Measurements from ENCODE around the gene IL27RA.

Gene IL27RA

DNA sequence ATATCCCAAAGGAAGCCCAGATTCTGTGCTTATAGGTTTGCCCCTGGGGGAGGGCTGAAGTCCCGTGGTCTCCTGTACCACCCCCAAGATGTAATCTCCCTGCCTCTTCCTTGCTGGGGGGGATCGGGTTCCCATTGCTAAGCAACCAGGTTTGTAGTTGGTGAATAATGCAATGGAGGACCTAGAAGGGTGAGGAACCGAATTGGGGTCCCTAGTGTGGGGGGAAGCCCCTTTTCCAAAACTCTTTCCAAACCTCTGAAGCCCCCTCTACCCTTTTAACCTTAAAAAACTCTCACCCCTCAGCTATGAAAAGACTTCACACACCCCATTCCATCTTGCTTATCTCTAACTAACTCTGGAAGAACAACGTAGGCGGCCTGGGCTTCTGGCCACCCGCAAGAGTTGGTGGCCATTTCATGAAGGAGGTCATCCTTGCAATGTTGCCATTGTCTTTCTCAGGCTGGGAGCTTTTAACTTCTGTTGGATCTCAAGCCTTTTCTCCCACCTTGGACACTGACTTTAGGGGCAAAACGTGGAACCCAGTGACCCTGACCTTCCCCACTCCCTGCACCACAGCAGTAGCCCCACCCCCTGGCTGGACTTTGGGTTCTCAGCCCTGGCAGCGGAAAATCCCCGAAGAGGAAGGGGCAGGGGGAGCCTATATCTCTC lies 29.7 kb downstream of the IL27RA start:
- no peak for DNase-seq

DNA sequence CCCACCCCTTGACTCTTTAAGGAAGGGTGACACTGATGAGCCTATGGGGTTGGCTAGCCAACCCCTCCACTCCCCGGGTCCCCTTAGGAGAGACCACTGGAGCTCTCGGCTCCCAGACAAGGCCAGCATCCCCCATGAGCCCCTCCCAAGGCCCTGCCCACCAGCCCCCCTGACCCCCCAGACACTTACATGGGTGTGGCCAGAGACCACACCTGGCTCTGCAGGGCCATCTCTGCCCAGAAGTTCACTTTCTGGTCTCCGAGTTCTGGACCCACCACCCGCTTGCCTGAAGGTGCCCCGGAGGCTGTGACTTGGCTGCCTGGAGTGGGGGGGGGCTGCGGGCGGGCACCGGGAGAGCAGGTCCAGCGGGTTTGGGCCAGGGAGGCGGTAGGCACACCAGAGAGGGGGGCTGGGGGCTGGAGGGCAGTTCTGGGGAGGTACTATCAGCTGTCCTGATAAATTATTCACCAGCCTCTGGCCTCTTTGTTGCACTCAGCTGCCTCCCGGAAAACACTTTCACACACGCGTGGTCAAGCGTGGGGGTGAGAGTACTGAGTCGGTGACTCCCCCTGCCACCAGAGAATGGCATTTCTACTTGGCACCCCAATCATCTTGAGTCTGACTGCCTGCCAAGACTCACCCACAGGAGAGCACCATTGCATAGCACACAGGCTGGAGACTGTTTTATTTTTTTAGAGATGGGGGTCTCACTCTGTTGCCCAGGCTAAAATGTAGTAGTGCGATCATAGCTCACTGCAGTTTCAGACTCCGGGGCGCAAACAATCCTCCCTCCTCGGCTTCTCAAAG lies 30.4 kb downstream of the IL27RA start, which contains the start of gene PALM3:
TSS of gene PALM3 (minus strand) at position 326 of the 807 bp plus-strand sequence. CDS start at position 230, 96 bp downstream.
- no peak for DNase-seq

DNA sequence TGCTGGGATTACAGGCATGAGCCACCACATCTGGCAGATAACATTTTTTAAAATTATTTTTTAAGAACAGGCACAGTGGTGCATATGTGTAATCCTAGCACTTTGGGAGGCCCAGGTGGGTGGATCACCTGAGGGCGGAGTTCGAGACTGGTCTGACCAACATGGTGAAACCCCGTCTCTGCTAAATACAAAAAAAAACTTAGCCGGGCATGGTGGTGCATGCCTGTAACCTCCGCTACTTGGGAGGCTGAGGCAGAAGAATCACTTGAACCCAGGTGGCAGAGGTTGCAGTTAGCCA lies 30.9 kb downstream of the IL27RA start:
- no peak for DNase-seq

DNA sequence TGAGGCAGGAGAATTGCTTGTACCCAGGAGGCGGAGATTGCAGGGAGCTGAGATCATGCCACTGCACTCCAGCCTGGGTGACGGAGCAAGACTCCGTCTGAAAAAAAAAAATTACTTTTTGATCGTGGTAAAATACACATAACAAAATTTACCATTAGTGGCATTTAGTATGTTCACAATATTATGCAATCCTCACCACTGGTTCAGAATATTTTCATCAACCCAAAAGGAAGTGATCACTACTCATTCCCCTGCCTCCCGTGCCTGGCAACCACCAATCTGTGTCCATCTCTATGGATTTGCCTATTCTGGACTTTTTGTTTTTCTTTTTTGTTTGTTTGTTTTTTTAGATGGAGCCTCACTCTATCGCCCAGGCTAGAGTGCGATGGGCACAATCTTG lies 31.5 kb downstream of the IL27RA start:
- peak; percentile 20 for DNase-seq

DNA sequence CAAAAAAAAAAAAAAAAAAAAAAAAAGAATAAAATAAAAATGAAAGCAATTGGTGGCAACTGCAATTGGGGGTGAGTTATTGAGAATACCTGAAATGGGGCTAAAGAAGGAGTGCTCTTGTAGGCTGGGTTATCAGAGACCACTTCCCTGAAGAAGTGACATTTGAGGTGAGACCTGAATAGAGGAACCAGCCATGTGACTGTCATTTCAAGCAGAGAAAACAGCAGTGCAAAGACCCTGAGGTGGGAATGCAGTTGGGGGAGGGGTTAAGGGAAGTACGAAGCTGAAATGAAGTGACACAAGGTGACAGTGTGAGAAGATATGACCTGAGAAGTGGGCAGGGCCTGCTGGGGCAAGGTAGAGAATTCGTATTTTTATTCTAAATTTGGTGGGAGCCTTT lies 34.6 kb downstream of the IL27RA start:
- DNase-seq: no peak

DNA sequence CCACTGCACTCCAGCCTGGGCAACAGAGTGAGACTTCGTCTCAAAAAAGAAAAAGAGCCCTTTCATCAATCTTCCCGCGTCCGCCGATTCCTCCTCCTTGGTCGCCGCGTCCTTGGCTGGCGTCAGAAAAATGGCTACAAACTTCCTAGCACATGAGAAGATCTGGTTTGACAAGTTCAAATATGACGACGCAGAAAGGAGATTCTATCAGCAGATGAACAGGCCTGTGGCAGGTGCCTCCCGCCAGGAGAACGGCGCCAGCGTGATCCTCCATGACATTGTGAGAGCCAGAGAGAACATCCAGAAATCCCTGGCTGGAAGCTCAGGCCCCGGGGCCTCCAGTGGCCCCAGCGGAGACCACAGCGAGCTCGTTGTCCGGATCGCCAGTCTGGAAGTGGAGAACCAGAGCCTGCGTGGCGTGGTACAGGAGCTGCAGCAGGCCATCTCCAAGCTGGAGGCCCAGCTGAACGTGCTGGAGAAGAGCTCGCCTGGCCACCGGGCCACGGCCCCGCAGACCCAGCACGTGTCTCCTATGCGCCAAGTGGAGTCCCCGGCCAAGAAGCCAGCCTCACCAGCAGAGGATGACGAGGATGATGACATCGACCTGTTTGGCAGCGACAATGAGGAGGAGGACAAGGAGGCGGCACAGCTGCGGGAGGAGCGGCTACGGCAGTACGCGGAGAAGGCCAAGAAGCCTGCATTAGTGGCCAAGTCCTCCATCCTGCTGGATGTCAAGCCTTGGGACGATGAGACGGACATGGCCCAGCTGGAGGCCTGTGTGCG lies 38.9 kb downstream of the IL27RA start:
- no peak for DNase-seq

DNA sequence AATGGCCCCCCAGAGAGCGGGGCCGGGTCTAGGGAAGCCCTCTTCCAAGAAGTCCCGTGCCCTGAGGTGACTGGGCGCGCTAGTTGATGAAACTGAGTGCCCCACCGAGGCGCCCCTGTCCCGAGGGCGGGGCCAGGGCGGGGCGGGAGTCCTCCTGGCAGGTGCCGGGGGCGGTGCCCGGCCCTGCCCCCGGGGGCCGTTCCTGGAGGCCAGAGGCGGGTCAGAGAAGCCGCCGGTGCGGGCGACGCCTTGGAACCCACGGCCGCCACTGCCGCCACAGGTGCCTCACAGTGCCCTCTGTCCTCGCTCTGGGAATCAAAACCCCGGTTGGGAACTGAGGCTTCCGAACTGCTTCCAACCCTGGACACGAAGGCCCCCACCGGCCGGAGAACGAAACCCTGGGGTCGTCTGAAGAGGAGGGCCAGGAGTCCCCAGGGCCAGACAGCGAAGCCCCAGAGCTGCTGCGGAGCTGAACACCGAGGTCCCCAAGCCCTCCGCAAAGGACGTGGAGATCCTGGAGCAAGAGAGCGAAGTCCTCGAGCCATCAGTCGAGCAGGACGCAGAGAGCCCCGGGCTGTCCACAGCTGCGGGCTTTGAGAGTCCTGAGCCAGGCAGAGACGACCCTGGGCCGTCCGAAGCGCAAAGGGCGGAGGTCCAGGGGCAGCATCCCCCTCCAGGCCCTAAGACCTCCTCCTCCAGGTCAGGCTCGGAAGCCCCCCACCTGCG lies 41.1 kb downstream of the IL27RA start, which contains the start of gene MISP3:
TSS of gene MISP3 (plus strand) at position 252 of the 726 bp plus-strand sequence. CDS start 524 bp downstream, outside the sequence.
- no peak for DNase-seq

DNA sequence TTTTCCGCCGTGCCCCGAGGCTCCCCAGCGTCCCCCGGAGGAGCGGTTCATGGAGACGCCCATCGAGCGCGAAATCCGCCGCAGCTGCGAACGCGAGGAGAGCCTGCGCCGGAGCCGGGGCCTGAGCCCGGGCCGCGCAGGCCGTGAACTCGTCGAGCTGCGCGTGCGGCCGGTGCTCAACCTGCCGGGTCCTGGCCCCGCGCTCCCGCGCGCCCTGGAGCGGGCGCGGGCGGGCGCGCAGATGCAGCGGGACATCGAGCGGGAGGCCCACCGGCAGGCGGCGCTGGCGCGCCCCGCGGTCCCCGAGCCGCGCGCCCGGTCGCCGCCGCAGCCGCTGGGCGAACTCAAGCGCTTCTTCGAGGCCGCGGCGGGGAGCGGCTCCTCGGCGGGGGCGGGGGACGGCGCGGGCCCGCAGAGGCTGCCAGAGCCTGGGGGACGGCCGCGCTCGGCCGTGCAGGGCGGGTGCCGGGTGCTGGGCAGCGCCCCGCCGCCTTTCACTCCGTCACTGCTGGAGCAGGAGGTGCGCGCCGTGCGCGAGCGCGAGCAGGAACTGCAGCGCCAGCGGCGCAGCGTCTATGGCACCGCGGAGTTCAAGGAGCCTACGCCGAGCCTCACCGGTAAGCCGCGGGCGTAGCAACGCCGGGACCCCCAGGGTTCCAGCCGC lies 41.8 kb downstream of the IL27RA start:
- peak; percentile 71 for DNase-seq

DNA sequence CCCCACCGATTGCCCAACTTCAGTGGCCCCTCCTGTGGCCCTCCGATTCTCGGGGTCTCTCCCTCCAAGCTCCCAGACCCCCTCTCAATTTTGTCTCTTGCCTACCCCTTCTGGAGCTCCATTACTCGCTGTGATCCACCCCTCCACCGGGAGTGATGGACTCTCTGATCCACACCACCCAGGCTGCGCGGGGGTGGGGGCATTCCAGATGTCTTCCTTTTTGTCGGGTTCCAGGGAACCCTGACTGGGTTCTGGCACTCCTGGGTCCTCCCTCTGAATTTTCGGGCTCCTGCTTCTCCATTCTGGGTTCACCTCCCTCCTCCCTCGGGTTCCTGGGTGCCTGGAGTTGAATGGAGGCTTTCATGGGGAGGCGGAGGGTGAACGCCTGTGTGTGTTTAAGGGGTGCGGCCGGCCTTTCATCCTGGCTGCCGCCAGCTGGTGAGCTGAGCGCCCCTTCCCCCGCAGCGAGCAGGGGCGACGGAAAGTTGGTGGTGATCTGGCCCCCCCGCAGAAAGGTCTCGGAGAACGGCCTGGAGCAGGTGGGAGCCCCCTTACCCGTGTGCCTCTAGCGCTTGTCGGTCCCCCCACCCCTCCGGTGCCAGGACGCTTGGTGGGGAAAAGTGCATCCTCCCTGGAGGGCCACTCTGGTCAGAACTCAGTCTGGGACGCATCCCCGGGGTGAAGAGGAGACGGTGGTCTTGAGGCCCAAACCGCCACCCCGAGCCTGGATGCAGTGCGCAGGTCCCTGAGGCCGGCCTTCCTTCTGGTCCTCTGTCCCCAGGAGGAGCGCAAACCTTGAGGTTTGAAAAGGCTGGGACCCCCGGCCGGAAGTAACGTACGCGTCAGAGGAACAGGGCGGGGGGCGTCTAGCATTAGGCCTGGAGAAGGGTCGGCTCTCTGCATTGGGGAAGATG lies 42.6 kb downstream of the IL27RA start:
- DNase-seq: no peak

DNA sequence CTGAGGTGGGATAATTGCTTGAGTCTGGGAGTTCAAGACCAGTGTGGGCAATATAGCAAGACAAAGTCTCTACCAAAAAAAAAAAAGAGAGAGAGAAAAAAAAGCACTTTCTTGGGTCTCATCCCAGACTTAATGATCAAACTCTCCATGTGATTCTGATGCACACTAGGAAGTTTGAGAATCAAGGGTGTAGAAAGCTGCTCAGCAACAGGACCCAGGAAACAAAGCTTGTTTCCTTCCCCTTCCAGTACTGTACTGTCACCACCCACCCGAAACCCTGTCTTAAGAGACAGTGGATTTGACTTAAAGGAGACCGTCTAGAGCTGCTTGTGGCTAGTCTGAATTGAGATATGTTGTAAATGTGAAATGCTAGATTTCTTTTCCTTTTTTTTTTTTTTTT lies 46.8 kb downstream of the IL27RA start:
- DNase-seq: no peak

DNA sequence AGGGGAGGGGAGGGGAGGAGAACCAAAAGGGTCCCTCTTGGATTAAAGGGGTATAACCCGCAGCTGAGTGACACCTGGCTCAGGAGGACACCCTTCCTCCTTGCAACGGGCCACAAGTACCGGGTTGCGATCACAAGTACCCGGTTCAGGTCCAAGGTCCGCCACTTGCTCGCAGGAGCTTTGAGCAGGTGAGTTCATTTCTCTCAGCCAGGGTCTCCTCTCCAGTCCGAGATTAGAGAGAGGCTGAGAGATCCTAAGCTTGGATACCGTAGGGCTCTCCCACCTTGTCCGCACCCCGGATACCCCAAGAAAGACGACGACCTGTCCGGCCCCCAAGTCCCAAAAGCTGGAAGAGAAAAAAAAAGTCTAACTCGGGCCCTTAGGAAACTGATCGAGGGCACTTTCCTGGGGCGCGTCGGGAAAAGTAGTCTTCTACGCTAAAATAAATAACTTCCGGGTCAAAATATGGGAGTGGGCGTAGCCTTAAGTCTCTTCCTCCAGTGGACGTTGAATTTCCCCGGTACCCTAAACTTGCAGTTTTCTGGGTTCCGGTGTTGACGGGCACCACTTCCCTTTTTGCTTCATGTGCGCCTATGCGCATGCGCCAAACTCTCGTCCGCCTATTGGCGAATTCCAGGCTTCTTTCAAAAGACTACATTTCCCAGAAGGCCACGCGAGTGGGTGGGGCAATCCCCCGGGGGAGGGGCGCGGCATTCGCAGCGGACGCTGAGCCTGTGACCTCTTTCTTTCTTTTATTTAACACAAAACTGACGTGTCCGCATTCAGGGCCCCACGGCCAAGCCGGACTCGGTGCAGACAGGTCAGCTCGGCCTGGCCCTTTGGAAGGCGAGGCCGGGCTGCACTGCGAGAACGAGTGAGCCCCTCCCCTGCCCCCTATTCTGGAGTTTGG lies 49.6 kb downstream of the IL27RA start:
- peak; percentile 99 for DNase-seq

DNA sequence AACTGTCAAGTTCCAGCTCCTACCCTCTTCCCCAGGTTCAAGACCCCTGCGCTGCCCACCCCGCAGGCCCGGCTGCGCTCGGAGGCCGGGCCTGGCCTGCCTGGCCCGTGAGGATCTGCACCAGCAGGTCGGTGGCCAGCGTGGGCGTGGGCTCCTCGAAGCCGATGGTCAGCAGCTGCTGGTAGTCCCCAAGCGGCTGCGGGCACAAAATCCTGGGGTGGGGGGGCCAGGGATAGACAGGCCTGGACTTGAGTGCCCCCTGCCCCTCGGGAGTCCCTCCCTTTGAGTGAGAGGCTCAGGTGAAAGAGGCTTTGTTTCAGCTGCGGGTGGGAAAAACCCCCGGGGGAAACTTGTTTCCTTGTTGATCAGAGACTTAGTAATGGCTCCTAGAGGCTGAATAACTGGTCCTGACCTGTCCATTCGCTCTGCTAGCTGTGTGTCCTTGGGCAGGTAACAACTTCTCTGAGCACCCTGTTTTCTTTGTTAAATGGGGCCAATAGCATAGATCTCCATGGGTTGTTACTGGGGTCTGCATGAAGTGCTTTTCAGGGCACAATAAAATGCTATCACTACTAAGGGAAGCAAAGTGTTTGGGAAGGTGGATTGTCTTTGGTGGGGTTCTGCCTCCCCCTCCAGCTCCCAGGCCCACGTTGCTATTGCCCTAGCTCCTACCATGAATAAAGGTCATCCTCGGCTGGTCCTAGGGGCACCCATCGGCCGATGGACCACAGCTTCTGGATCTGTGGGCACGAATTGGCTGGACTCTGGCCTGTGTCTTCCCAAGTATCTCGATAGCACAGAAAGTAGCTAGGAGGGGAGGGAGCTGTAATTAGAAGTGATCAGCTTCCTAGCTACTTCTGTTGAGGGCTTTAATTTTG lies 50.5 kb downstream of the IL27RA start:
- no peak for DNase-seq

DNA sequence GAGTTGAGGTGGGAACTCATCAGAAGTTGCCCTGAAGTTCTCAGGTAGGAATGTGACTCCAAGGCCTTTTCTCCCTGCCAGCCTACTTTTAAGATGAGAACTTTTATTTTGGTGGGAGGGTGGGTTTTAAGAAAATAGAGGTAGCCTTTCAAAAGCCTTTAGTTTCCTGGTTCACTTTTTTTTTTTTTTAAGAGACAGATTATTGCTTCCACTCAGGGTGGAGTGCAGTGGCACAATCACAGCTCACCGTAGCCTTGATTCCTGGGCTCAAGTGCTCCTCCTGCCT lies 51.1 kb downstream of the IL27RA start:
- no peak for DNase-seq

DNA sequence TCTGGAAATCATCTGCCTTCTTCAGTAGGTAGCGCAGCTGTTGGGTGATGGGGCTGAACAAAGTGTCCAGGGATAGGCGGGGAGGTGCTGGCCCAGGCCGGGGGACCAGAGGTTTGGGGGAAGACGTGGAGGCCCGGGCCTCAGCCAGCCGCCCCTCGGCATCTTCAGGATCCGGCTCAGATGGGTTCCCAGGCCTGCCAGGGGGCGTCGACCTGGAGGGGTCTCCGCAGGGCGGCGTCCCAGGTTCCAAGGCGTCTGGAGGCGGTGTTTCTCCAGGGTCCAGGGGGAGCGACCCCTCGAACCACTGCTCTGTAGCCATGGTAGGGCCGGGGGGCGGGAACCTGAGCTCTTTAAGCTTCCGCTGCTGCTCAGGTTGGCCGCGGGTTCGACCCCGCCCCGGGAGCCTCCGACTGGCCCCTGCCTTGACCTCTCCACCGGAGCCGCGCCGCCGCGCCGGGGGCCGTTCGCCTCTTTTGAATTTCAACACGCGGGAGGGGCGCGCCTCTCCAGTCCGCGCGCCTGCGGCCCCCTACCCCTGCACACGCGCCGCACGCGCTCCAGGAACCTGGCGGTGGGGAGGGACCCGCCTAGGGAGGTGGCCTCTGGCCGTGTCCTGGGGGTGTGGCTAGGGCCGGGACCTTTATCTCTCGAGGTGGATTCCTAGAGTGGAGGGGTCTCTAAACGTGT lies 53.9 kb downstream of the IL27RA start, which contains the start of gene C19orf67:
TSS of gene C19orf67 (minus strand) at position 475 of the 687 bp plus-strand sequence. CDS start at position 319, 156 bp downstream.
- no peak for DNase-seq

DNA sequence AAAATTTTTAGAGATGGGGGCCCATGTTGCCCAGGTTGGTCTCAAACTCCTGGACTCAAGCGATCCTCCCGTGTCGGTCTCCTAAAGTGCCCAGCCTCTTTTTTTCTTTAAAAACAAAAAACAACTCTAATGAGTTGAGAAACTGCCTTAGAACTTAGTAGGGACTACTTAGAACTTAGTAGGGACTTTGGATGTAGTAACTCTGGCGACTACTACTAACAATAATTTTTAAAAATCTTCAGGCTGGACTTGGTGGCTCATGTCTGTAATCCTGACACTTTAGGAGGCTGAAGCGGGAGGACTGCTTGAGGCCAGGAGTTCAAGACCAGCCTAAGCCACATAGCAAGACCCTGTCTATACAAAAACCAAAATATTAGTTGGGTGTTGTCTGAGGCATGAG lies 54.5 kb downstream of the IL27RA start:
- DNase-seq: no peak

DNA sequence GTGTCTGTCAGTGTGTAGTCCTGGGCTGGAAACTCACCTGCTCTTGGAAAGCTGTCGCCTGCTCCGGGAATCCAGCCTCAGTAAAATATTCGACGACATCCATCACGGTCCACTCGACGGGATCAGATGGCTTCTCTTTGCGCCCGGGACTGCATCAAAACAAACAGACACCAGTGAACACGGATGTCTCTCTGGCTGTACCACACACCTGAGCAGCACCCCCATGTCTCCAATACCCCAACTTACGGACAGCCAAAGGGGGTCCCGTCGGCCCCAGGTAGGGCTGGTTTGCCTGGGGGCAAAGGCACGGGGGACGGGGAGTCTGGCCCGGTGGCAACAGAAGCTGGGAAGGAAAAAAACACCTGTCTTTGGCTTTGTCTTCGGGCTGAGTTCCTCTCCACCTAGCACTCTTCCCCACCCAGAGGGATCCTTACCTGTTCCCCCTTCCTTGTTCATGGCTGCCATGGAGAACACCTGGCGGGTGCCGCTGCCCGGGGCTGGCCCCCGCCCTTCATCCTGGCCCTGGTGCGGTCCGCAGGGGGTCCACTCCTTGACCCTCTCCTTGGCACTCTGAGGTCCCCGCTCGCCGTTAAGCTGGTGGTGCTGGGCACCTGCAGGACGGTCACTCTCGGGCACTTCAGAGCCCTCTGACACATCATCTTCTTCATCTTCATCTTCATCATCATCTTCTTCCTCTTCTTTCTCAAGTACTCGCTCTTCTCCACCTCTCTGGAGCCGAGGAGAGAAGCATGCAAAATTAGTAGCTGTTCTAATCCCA lies 57.3 kb downstream of the IL27RA start:
- no peak for DNase-seq

DNA sequence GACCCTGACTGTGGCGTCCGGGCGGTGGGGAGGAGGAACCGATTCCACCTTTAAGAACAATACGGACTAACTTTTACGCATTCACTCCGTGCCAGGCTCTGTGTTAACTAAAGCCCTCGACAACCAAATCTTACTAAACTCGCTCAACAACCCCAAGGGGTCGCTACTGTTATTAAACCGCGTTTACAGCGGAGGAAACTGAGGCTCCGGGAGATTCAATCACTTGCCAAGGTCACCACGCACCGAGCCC lies 57.8 kb downstream of the IL27RA start:
- peak; percentile 21 for DNase-seq
